ENCODE measurements around the gene SPIB. TPM values are rescaled to one million over a fixed set of nuclear protein-coding genes. Genes with fewer than 3 reads are reported as not detected.

The SPIB gene
- total RNA-seq, 2 donors from 2014 or later = not detected

DNA sequence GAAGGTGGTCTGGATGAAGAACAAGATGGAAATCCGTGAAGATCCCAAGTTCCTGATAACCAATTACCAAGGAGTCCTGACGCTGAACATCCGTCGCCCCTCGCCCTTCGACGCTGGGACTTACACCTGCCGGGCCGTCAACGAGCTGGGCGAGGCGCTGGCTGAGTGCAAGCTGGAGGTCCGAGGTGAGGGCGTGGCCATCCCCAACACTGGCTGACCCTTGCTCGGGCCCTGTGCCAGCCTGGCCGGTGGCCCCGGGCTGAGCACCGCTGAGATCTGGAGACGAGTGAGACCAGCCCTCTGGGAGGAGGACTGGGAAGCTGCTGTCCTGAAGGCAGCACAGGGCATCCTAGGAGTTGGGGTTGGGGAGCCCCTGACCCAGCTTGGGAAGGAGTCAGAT is 45.6 kb downstream of the SPIB start:
- Histone ChIP-seq H3K4me3 (no peak overlapping the region), H3K9me3 (no peaks in the 10 kb centered on the region), H3K27ac (no peak overlapping the region), H3K36me3 (no peaks in the 10 kb centered on the region), H3K27me3 (replicated peaks; ENCODE audit: insufficient read depth) (peaks cover 2% of the 10 kb centered on the region), H3K4me1 (replicated peaks) (no peaks in the 10 kb centered on the region)
- intact Hi-C loops (cut with DNase I) = no loop called here
- DNase-seq (ENCODE audit: low spot score) = no peak
- WGBS = 73% methylated on average over 14 of the region's 19 CpGs
- TF ChIP-seq, protein P1, sequence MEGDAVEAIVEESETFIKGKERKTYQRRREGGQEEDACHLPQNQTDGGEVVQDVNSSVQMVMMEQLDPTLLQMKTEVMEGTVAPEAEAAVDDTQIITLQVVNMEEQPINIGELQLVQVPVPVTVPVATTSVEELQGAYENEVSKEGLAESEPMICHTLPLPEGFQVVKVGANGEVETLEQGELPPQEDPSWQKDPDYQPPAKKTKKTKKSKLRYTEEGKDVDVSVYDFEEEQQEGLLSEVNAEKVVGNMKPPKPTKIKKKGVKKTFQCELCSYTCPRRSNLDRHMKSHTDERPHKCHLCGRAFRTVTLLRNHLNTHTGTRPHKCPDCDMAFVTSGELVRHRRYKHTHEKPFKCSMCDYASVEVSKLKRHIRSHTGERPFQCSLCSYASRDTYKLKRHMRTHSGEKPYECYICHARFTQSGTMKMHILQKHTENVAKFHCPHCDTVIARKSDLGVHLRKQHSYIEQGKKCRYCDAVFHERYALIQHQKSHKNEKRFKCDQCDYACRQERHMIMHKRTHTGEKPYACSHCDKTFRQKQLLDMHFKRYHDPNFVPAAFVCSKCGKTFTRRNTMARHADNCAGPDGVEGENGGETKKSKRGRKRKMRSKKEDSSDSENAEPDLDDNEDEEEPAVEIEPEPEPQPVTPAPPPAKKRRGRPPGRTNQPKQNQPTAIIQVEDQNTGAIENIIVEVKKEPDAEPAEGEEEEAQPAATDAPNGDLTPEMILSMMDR (IDR thresholded peaks at IDR 0.05) = no peak
- TF ChIP-seq POLR2A (IDR thresholded peaks at IDR 0.05) = no peak
- TF ChIP-seq POLR2AphosphoS5 (IDR thresholded peaks at IDR 0.05) = no peak

GRCh38 chr19:50465000-50465399 is 46.3 kb downstream of the SPIB start:
- DNase-seq (ENCODE audit: low spot score) = no peak
- WGBS = 93% methylated on average over 13 of the region's 13 CpGs
- H3K27ac ChIP-seq = no peak overlapping the region
- no peaks in the 10 kb centered on the region for H3K4me1 ChIP-seq (replicated peaks)
- no peaks in the 10 kb centered on the region for H3K9me3 ChIP-seq
- H3K36me3 ChIP-seq = no peaks in the 10 kb centered on the region
- H3K27me3 ChIP-seq (replicated peaks; ENCODE audit: insufficient read depth) = no peaks in the 10 kb centered on the region
- H3K4me3 ChIP-seq = no peak overlapping the region
- intact Hi-C loops (cut with DNase I) = no loop called here
- TF ChIP-seq POLR2A (IDR thresholded peaks at IDR 0.05) (no peak), POLR2AphosphoS5 (IDR thresholded peaks at IDR 0.05) (no peak)
- TF ChIP-seq, protein P1 (IDR thresholded peaks at IDR 0.05) = no peak

DNA sequence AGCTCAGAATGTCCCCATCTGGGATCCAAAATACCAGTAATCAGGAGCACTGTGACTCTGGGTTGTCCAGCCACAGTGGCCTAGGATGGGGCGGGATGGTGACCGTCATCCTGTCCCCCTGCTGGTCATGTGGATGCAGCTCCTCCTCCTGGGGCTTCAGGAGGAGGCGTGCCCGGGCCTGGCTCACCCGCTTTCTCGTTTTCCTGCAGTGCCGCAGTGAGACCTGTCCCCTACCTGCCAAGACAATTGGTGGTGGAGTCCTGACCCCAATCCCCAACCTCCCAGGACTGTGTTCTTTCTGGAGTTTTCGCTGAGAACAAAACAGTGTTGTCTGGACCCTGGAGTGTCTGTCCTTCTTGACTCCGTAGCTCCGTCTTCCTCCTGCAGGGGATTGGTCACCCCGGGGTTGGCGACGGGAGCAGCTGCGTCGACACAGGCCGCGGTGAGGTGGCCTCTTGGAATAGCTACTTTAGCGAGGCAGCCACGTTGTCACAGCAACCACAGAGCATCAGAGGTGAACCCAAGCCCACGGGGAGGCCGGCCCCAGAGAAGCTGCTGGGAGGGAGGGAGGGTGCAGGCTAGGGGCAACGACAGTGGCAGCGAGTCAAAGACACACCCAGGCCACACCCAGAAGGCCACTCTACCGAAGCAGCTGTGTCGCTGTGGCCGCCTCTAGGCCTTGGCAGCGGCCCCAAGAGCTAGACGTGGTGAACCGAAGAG is 47.4 kb downstream of the SPIB start:
- H3K4me1 ChIP-seq (replicated peaks) = no peaks in the 10 kb centered on the region
- intact Hi-C loops (cut with DNase I) = no loop called here
- no peak overlapping the region for H3K27ac ChIP-seq
- no peaks in the 10 kb centered on the region for H3K27me3 ChIP-seq (replicated peaks; ENCODE audit: insufficient read depth)
- DNase-seq (ENCODE audit: low spot score) = no peak
- 40% methylated on average over 29 of the region's 29 CpGs for WGBS
- no peaks in the 10 kb centered on the region for H3K36me3 ChIP-seq
- TF ChIP-seq, protein P1 (IDR thresholded peaks at IDR 0.05) = no peak
- TF ChIP-seq POLR2AphosphoS5 (IDR thresholded peaks at IDR 0.05) (no peak), POLR2A (IDR thresholded peaks at IDR 0.05) (no peak)
- no peaks in the 10 kb centered on the region for H3K9me3 ChIP-seq
- H3K4me3 ChIP-seq = no peak overlapping the region

DNA sequence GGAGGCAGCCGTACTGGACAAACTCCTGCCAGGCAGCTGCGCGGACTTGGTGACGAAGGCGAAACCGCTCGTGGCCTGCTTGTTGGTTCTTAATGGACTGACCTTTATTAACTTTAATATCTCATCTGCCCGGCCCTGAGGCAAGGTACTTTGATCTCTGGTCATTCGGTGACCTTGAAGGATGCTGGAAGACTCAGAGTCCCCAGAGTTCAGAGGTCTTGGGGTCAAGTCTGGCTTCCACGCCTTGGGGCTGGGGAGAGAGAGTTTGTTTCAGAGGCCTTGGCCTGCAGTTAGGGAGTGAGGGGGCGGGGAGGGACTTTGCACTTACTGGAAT is 47.9 kb downstream of the SPIB start:
- Histone ChIP-seq H3K36me3 (no peaks in the 10 kb centered on the region), H3K4me3 (no peak overlapping the region), H3K4me1 (replicated peaks) (no peaks in the 10 kb centered on the region), H3K9me3 (no peaks in the 10 kb centered on the region), H3K27me3 (replicated peaks; ENCODE audit: insufficient read depth) (no peaks in the 10 kb centered on the region), H3K27ac (no peak overlapping the region)
- 82% methylated on average over 11 of the region's 11 CpGs for WGBS
- TF ChIP-seq, protein P1 (IDR thresholded peaks at IDR 0.05) = no peak
- TF ChIP-seq POLR2AphosphoS5 (IDR thresholded peaks at IDR 0.05) (no peak), POLR2A (IDR thresholded peaks at IDR 0.05) (no peak)
- intact Hi-C loops (cut with DNase I) = no loop called here
- no peak for DNase-seq (ENCODE audit: low spot score)

GRCh38 chr19:50467566-50467965 is 48.8 kb downstream of the SPIB start:
- H3K27me3 ChIP-seq (replicated peaks; ENCODE audit: insufficient read depth) = no peaks in the 10 kb centered on the region
- H3K9me3 ChIP-seq = no peaks in the 10 kb centered on the region
- DNase-seq (ENCODE audit: low spot score) = no peak
- no peak overlapping the region for H3K4me3 ChIP-seq
- no peak overlapping the region for H3K27ac ChIP-seq
- H3K36me3 ChIP-seq = no peaks in the 10 kb centered on the region
- WGBS = 78% methylated on average over 18 of the region's 18 CpGs
- TF ChIP-seq POLR2A (IDR thresholded peaks at IDR 0.05) (no peak), POLR2AphosphoS5 (IDR thresholded peaks at IDR 0.05) (no peak)
- TF ChIP-seq, protein P1 (IDR thresholded peaks at IDR 0.05) = no peak
- no peaks in the 10 kb centered on the region for H3K4me1 ChIP-seq (replicated peaks)
- intact Hi-C loops (cut with DNase I) = no loop called here
